ENCODE results near the gene MAST4.

Gene MAST4

GRCh38 chr5:66960369-66961137, 364.4 kb downstream of the MAST4 start:
- Histone ChIP-seq H3K27me3 (replicated peaks; ENCODE audit: control insufficient read depth, insufficient read depth, low read length) (no peaks in the 10 kb centered on the region), H3K4me3 (replicated peaks; ENCODE audit: low read depth, low read length) (no peak overlapping the region), H3K36me3 (ENCODE audit: control insufficient read depth, insufficient read depth, low read length) (no peaks in the 10 kb centered on the region)
- TF ChIP-seq CTCF (IDR thresholded peaks at IDR 0.05; ENCODE audit: insufficient read depth, low read length, poor library complexity, severe bottlenecking): no peak
- no peak for DNase-seq (ENCODE audit: extremely low read depth, insufficient read length)

- DNase-seq (ENCODE audit: extremely low read depth, insufficient read length): no peak
- H3K27me3 ChIP-seq (replicated peaks; ENCODE audit: control insufficient read depth, insufficient read depth, low read length): no peaks in the 10 kb centered on the region
Measured at GRCh38 chr5:66963559-66963971, 367.4 kb downstream of the MAST4 start.

GRCh38 chr5:66966439-66966838, 370.2 kb downstream of the MAST4 start:
- DNase-seq (ENCODE audit: extremely low read depth, insufficient read length): no peak
- no peaks in the 10 kb centered on the region for H3K36me3 ChIP-seq (ENCODE audit: control insufficient read depth, insufficient read depth, low read length)
- no peaks in the 10 kb centered on the region for H3K27me3 ChIP-seq (replicated peaks; ENCODE audit: control insufficient read depth, insufficient read depth, low read length)
- H3K4me3 ChIP-seq (replicated peaks; ENCODE audit: low read depth, low read length): no peak overlapping the region
- TF ChIP-seq CTCF (IDR thresholded peaks at IDR 0.05; ENCODE audit: insufficient read depth, low read length, poor library complexity, severe bottlenecking): no peak

More at GRCh38 chr5:66963559-66963971, 367.4 kb downstream of the MAST4 start:
- Histone ChIP-seq H3K4me3 (replicated peaks; ENCODE audit: low read depth, low read length) (no peak overlapping the region), H3K36me3 (ENCODE audit: control insufficient read depth, insufficient read depth, low read length) (no peaks in the 10 kb centered on the region)
- no peak for TF ChIP-seq CTCF (IDR thresholded peaks at IDR 0.05; ENCODE audit: insufficient read depth, low read length, poor library complexity, severe bottlenecking)

- no peak for TF ChIP-seq CTCF (IDR thresholded peaks at IDR 0.05; ENCODE audit: insufficient read depth, low read length, poor library complexity, severe bottlenecking)
- no peaks in the 10 kb centered on the region for H3K36me3 ChIP-seq (ENCODE audit: control insufficient read depth, insufficient read depth, low read length)
- no peaks in the 10 kb centered on the region for H3K27me3 ChIP-seq (replicated peaks; ENCODE audit: control insufficient read depth, insufficient read depth, low read length)
- DNase-seq (ENCODE audit: extremely low read depth, insufficient read length): no peak
- no peak overlapping the region for H3K4me3 ChIP-seq (replicated peaks; ENCODE audit: low read depth, low read length)
Measured at GRCh38 chr5:66967102-66967501, 370.9 kb downstream of the MAST4 start.

GRCh38 chr5:66967826-66968262, 371.7 kb downstream of the MAST4 start:
- Histone ChIP-seq H3K27me3 (replicated peaks; ENCODE audit: control insufficient read depth, insufficient read depth, low read length) (no peaks in the 10 kb centered on the region), H3K36me3 (ENCODE audit: control insufficient read depth, insufficient read depth, low read length) (no peaks in the 10 kb centered on the region), H3K4me3 (replicated peaks; ENCODE audit: low read depth, low read length) (no peak overlapping the region)
- TF ChIP-seq CTCF (IDR thresholded peaks at IDR 0.05; ENCODE audit: insufficient read depth, low read length, poor library complexity, severe bottlenecking): no peak
- DNase-seq (ENCODE audit: extremely low read depth, insufficient read length): no peak

Measured in GM06990 (cell line).